GM19239 (cell line): ENCODE results near the gene PRR22.

Experiments
- DNase-seq: peaks from one replicate; pipeline ENCODE4 v3.0.0; 2011; ENCODE audit warnings: low spot score; ENCODE audit not compliant: insufficient read length
- FAIRE-seq: peaks from 2 replicates; lab custom pipeline; 2011; peaks lifted over from hg19 to GRCh38; lab: Jason Lieb, UNC

PRR22 gene

DNA sequence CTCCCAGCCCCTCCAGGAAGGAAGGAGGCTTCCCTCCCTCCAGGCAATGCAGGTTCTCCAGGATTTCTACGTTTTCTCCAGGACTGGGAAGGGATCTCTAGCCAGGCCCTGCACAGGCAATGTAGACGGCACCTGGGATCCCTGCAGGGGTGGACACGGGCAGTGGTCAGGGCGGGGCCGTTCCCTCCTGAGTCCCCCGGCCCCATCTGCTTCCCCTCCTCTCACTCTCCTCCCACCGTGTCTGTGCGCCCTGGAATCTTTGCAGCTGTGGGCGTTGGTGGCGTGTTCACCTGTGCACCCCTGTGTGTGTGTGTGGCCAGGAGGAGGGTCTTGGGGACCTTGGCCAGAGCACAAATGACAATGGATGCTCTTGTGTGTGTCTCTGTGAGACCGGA lies 30.3 kb upstream of the PRR22 start:
- DNase-seq (no peak), FAIRE-seq (no peak)

DNA sequence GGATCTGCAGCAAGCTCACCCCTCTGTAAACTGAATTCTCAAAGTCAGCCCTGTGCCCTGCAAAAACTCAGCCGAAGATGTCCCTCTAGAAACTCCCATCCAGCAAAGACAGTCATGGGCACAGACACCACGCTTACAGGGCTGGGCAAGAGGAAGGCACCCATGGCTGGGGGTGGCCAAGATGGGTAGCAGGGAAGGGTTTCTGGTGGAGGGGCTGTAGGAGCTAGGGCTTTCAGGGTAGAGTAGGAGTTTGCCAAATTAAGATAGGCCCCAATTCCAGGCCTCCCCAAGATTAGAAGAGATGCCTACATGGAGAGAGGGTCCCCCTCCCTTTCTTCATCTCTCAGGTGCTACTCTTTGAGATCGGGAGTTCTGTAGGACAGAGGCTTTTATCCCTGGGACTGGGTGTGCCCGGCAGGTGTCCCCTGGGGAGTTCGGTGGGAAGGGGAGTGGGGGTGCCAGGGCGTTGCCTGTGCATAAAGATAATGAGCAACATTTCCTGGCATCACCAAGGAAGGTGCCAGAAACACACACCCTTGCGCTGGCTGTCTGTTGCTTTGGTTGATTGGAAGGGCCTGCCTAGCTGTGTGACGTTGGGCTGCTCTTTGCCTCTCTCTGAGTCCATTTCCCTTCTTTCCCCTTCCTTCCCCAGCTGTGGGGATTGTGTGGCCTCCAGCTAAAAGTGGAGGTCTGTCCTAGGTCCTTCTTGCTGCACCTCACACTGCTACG lies 29.7 kb upstream of the PRR22 start:
- DNase-seq (no peak), FAIRE-seq (no peak)

DNA sequence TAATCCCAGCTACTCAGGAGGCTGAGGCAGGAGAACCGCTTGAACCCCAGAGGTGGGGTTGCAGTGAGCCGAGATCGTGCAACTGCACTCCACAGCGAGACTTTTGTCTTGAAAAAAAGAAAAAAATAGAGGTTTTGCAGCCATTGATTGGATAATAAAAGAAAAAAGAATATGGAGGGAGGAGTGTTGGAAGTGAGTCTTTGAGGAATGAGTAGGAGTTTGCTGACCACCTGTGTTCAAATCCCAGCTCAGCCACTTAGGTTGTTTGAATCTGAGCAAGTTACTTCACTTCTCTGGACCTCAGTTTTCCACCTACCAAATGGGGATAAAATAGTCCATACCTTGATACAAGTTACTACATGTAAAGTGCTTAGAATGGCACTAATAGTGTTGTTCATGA lies 26.6 kb upstream of the PRR22 start:
- no peak for DNase-seq
- FAIRE-seq = no peak

DNA sequence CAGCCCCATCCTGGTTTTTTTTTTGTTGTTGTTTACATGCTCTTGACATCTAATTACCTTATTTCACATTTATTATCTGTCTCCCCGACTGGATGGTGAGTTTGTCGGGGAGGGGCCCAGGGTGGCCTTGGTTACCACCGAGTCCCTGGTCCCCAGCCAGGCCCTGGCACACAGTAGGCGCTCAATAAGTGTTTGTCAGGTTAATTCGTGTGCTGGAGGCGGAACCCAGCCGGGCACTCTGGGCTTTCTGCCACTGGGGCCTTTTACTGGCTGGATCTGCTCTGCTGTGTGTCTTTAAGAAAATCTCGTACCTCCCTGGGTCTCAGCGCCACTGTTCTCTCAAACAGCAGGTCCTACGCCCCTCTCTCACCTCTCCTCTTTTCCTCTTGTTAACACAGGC lies 24.9 kb upstream of the PRR22 start:
- no peak for DNase-seq
- no peak for FAIRE-seq

DNA sequence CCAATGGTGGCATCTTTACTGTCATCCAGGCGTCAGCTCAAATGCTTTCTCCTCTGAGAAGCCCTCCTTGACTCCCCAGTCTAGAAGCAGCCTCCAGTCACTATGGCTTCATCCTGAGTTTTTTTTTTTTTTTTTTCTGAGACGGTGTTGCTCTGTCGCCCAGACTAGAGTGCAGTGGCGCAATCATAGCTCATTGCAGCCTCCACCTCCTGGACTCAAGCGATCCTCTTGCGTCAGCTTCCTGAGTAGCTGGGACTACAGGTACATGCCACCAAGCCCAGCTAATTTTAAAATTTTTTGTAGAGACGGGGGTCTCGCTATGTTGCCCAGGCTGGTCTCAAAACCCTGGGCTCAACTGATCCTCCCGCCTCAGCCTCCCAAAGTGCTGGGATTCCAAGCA lies 24.5 kb upstream of the PRR22 start:
- FAIRE-seq = no peak

DNA sequence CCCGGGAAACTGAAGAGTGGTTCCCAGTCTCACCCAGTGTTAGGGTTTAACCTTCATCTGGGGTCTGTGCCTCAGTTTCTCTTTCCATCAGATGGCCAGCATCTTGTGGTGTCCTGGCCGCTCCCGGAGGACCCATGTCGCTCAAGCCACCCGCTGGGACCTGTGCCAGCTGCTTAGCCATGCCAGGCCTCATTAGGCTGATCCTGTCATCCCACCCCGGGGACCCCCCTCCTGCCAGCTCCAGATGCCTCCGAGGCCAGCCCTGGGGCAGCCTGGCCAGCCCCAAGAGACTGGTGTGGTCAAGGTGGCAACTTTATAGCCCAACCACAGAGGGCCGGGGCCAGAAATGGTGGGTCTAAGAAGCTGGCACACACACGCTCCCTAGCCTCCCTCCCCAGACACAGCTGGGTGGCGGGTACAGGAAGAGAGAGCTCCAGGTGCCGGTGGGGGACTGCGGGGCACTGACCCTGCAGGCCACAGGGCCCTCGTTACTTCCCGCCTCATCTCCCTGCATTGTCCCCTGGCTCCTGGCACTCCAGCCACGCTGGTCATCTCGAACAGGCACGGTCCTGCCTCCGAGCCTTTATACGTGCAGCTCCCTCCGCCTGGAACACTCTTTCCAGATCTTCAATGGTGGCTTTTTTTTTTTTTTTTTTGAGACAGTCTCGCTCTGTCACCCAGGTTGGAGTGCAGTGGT lies 23.7 kb upstream of the PRR22 start:
- DNase-seq (no peak), FAIRE-seq (no peak)

More for the DNA sequence above, 24.5 kb upstream of the PRR22 start:
- no peak for DNase-seq

DNA sequence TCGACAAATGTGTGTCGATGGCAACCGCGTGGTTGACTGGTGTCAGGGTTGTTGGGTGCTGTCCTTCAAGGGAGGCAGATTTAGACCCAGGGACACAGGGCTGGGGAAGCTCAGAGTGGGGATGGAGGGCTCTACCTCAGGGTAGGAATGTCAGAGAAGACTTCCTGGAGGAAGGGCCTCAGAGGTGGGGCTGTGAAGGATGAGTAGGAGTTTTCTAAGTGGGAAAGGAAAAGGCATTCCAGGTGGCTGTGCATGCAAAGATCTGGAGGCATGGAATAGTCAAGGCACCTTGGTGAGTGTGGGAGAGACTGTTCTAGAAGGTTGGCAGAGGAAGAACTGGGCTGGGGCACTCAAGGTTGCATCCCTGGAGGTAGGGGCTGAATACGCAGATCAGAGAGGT lies 22.4 kb upstream of the PRR22 start:
- no peak for FAIRE-seq
- no peak for DNase-seq

DNA sequence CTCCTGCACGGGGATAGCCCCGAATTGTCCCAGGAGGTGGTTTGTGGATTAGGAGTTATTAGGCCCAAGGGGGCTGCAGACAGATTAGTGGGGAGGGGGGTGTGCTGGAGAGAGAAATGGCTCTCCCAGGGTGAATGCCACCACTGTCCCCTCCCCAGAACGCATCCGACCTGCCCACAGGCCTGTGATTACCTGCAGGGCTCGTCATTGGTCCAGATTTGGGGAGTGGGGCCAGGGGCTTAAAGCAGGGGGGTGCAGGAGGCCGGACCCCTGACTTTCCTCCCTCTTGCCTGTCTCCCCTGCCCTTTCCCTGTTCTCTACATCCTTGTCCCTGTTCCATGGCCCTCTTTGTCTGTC lies 21.6 kb upstream of the PRR22 start:
- no peak for FAIRE-seq
- DNase-seq = no peak

DNA sequence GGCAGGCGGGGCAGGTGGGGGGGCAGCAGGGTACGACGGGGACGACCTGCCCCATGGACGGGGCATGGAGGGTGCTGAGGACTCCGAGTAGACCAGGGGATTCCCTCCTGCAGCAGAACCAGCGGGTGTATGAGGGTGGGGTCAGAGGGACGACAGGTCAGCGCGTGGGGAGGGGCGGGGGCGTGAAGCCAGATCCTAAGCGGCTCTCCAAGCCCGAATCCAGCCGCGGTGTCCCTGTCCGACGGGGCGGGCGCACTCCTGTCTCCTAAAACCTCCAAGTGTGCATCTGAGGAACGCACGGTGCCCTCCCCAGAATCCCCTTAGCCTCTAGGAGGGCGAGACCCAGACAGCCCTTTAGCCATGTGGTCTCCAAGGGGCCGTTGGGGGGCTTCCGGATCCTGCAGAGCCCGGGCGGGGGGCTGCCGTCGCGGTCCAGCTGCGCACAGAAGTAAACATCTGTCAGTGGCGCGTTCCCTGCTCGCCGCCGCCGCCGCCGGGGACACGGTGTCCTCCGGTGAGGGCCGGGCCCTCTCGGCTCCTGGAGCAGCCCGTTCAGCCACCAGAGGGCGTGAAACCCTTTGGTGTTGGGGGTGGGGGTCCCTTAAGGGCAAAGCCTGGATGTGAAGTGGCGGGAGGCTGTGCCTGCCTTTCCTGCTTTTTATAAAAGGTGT lies 21.1 kb upstream of the PRR22 start:
- peak; percentile 58 for DNase-seq
- no peak for FAIRE-seq

DNA sequence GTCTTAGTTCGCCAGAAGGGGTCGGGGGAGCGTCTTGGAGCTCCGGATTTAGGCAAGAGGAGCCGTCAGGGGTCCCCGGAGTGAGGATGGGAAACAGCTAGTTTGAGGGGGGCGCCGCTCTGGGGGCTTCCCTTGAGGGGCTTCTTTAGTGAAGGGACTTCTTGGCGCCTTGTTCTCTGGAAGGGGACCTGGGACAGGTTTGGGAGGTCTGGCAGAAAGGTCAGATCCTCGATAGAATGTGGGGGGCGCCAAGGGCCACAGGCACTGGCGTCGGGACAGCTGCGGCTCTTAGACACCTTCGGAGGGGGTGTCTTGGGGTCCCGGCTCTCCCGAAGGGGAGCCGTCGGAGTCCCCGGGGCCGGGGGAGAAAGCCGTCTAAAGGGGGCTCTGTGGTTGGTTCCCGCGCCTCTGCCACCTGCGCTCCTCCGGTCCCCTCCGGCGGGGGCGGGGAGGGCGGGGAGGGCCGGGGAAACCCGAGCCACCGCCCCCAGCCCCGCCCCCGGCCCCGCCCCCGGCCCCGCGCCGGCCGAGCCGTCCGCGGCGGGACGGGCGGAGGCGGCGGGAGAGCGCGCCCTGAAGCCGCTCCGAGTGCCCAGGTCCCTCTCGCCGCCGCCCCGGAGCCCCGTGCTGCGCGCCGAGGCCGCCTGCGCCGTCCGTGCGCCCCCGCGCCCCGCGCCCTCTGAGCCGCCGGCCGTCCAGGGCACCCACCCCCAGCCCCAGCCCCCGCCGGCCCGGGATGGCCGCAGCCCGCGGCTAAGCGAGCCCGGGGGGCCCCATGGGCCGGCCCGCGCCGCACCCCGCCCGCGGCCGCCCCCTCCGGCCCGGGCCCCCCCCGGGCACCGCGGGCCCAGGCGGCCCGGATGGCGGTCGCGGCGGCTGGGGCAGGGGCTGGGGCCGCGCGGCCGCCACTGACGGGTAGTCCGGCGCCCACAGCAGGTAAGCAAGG lies 20.2 kb upstream of the PRR22 start, which contains the start of gene NRTN:
Gene NRTN, plus strand, starts transcription at position 552 of the 946 bp plus-strand sequence. CDS start 19,099 bp downstream, outside the sequence.
- FAIRE-seq (no peak), DNase-seq (peak; percentile 86)

DNA sequence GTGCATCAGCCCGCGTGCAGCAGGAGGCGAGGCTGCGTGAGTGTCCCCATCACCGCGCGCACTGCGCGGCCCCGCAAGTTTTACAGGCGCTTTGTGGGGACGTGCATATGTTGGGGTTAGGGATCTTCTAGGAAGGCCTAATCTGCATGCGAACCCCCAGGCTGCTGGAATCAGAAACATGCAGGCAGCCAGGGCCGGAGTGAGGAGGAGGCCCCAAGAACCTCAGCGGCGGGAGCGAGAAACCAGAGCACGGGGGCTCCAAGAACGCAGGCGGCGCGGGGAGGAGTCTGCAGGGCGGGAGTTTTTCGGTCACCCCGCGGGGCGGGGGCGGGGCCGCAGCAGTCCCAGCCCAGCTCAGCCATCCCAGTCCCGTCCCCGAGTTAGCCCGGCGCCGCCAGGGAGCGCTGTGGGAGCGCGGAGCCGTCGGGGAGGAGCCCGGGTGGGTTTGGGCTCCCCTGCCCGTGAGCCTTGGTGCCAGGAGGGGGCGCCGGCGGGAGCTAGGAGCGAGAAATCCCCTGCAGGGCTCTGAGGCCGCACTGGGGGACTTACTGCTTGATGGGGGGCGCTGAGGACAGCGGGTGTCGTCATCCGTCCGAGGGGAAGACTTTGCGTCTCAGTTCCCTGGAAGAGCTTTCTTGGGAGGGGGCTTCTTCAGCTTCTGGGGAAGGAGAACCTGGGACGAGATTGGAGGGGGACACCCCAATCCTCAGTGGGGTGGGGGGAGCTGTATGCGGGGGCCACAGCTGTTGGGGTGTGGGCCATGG lies 19.4 kb upstream of the PRR22 start:
- DNase-seq = peak; percentile 100

DNA sequence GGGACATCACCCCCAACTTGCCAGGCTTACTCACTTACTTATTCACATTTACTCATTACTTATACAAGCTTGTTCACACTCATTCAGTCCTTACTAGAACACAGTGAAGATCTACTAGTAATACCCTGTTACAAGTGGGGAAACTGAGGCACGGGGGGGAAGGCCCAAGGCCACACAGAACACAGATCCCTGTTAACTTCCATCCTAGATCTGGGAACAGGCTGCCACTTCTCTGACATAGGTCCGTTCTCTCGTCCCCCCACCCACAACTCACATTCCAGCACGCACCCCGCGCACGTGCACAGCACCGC lies 18.9 kb upstream of the PRR22 start:
- FAIRE-seq (no peak), DNase-seq (no peak)

More for the DNA sequence above, 19.4 kb upstream of the PRR22 start:
- peak; percentile 85 for FAIRE-seq

DNA sequence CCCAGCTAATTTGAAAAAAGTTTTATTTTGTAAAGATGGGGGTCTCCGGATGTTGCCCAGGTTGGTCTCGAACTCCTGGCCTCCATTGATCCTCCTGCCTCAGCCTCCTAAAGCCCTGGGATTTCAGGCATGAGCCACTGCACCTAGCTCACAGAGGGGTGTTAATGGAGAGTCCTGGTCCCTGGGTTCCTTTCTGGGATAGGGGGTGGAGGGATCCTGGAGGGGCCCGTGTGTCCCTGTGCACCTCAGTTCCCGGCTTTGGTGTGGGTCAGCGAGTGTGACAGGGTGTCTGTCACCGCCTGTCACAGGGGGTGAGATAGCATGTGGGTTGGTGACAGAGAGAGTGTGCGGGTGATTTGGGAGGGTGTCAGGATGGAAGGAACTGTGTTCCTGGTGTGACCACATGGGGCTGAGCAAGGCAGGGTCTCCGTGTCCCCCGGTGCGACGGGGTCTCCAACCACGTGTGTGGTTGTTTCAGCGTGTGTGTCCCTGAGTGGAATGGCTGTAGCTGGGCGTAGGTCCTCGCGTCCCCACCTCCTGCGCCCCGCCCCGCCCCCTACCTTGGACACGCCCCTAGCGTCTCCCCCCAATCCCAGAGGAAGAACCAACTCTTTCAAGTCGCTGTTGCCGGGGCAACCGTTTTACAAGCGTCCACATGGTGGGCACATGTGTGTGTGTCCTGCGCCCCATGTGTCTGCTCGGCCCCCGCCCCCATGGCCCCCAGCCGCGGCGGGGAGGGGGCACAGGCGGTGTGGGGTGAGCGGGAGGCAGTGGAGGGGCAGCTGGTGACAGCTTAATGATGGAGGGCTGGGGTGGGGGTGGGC lies 17.5 kb upstream of the PRR22 start:
- no peak for DNase-seq
- no peak for FAIRE-seq

DNA sequence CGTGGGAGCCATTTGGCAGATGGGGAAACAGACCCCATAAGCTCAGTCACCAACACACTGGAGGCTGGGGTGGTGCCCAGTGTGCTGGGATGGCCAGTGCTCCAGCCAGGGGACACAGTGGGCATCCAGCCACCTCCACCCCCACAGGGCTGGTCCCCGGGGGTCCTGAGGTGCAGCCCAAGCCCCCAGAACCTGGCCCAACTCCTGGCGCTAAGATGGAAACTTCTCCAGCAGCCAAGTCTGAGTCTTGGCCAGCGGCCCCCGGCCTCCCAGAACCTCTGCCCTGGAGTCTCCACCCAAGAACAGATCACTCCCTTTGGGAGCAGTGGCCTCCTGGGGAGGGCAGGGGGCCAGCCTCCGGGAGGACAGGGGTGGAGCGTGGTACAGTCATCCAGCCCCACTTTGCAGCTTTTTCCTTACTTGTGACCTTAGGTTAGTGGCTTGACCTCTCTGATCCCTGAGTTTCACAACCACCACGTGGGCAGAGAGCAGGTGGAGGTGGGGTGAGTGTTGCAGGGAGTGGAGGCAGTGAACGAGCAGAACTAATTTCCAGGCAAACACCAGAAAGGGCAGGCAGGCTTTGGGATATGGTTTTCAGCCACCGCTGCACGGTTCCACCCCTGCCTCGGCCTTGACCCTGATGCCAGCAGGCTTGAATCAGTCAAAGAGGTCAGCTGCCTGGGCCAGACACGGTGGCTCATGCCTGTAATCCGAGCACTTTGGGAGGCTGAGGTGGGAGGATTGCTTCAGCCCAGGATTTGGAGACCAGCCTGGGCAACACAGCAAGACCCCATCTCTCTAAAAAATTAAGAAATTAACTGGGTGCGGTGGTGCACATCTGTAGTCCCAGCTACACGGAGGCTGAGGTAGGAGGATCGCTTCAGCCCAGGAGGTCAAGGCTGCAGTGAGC lies 16.1 kb upstream of the PRR22 start:
- FAIRE-seq = no peak
- no peak for DNase-seq

DNA sequence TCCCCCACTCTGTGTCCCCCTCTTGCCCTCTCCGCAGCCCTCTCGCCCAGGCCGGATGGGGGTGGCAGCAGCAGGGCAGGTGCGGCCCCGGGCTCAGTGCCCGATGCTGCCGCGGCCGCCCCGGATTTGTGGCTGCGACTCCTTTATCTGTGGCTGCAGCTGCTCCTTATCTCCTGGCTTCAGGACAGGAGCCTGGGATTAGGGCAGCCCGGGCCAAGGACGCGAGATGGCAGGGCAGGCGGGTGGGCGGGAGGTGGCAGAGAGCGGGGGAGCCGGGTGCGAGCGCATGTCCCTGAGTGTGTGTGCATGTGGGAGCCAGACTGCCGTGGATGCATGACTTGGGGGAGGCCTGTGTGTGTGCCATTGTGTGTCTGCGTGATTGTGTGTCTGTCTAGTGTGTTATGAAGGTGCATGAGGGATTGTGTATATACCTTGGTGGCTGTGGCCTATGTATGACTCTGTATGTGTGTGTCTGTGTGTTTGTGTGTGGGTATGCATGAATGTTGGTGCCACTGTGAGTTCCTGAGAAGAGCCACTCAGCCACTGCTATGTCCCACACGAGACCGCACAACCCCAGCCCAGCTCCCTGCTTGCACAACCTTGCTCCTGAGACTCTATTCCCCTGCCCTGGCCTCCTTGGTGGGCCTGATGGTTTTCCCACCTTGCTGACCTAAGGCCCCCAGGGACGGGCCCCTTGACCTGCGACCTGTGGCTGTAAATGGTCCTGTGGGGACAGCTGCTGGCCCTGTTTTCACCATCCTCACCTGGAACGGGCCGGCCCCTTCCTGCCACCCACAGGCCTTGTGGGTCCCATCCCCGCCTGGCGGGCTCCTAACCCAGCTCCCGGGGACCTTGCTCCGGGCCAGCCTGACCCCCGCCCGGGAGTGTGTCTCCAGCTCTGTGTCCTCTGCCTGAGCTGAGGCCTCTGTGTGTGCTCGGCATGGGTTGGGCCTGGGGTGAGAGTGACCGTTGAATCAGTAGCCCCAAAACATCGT lies 15.0 kb upstream of the PRR22 start:
- DNase-seq (no peak), FAIRE-seq (no peak)

DNA sequence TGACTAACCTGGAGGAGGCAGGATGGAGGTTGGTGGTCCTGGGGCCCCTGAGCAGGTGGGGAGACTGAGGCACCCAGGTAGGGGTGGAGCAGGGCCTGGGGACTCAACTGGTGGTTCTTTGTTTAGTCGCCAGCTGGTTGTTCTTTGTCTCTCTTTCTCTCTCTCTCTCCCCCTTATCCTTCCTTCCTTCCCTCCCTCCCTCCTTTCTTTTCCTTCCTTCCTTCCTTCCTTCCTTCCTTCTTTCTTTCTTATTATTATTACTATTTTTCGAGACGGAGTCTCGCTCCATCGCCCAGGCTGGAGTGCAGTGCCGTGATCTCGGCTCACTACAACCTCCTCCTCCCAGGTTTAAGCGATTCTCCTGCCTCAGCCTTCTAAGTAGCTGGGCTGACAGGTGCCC lies 13.7 kb upstream of the PRR22 start:
- FAIRE-seq (no peak), DNase-seq (no peak)
